Tibial nerve (tissue), 4 donors: Measurements from ENCODE around the gene RAET1L. TPM values are rescaled to one million over a fixed set of nuclear protein-coding genes. Genes with fewer than 3 reads are reported as not detected.
"Not testable (repeated sequence)": the region's sequence is repeated elsewhere in the genome, so short reads cannot be mapped to it uniquely, and the experiment has no call there.

Experiments used
- DNase-seq, 2 donors: peaks; one replicate each; pipeline ENCODE4 v3.0.0-alpha.2; 2019; ENCODE audit warnings: low spot score in 2 of 2
- H3K27ac ChIP-seq, 4 donors: fragments of 200-600 bp; sonication (generic) in 3 of 4; one replicate each; pipeline ENCODE4 v1.5.1; 2017 to 2019; ENCODE audit warnings: mild to moderate bottlenecking in 1 of 4
- H3K27me3 ChIP-seq, 2 donors: fragments of 200-600 bp; sonication (generic) in 1 of 2; one replicate each; pipeline versions ENCODE4 v1.5.1 to v1.6.0; 2017 to 2019
- H3K36me3 ChIP-seq, 3 donors: fragments of 200-600 bp; sonication (generic); one replicate each; pipeline ENCODE4 v1.5.1; 2018 to 2019
- H3K4me1 ChIP-seq, 4 donors: fragments of 200-600 bp; sonication (generic) in 3 of 4; one replicate each; pipeline ENCODE4 v1.5.1; 2017 to 2019
- H3K4me3 ChIP-seq, 4 donors: fragments of 200-600 bp; sonication (generic) in 3 of 4; one replicate each; pipeline ENCODE4 v1.5.1; 2017 to 2019; ENCODE audit warnings: mild to moderate bottlenecking in 1 of 4, moderate library complexity in 1 of 4
- H3K9me3 ChIP-seq, 4 donors: fragments of 200-600 bp; sonication (generic) in 3 of 4; one replicate each; pipeline ENCODE4 v1.5.1; 2017 to 2019
- EP300 ChIP-seq, 2 donors: sonication (generic); formaldehyde crosslinking; IDR thresholded peaks; one replicate each; pipeline ENCODE4 v1.6.1; 2017; ENCODE audit warnings: antibody characterized with exemption in 2 of 2, mild to moderate bottlenecking in 1 of 2
- POLR2A ChIP-seq, 2 donors: fragments of 450-650 bp; IDR thresholded peaks; one replicate each; pipeline ENCODE4 v1.6.1; 2017; ENCODE audit warnings: antibody characterized with exemption in 2 of 2, mild to moderate bottlenecking in 2 of 2, moderate library complexity in 2 of 2
- WGBS, 2 donors: methylation state at CpG; one replicate each; pipeline ENCODE4 v1.1.5; 2018; 5-methylcytosine and 5-hydroxymethylcytosine counted together
- total RNA-seq, 4 donors: library from RNA; depleted of rRNA; stranded (reverse); fragments of >200 nt; gene quantifications; one replicate each; pipeline ENCODE4 v1.1.0, GENCODE V29; 2016
- TF ChIP-seq, protein P1 (sequence below), 5 experiments: fragments of 200-600 bp in 3 of 5; fragments of 450-650 bp in 2 of 5; sonication (generic) in 3 of 5; IDR thresholded peaks; one replicate each; pipeline ENCODE4 v1.5.1; 2016 to 2019; ENCODE audit warnings: antibody characterized with exemption in 5 of 5, mild to moderate bottlenecking in 3 of 5, moderate library complexity in 2 of 5

RAET1L gene
- total RNA-seq, 4 donors from 2014 or later: not detected

DNA sequence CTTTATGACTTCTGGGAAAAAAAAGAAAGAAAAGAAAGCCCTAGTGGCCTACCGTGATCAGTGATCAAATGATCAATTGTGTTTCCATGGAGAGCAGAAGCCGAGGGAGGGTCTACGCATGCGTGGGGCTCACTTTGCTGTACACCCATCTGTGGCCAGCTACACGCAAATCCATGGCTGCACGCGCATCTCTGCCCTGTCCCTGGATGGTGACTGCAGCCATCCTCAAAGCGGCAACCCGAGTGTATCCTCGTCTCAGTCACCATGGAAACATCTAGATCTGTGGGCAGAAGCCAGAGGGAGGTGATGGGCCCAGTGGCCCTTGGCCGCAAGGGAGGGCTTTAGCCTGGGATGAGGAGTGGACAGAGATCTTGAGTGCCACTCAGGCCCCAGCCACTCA is 44.4 kb upstream of the RAET1L start:
- Histone ChIP-seq H3K36me3 (no peaks in the 10 kb centered on the region), H3K9me3 (no peaks in the 10 kb centered on the region), H3K27ac (peak overlapping the region in 2 of 4 donors; percentile 65 to 68), H3K4me3 (peak overlapping the region in 2 of 4 donors; percentile 67 to 74), H3K27me3 (peaks cover 0 to 3% of the 10 kb centered on the region in 2 donors), H3K4me1 (peaks cover 0 to 15% (median 2%) of the 10 kb centered on the region in 4 donors)
- WGBS, 2 donors: 80 to 82% methylated on average over 11 of the region's 11 CpGs
- DNase-seq: no peak
- TF ChIP-seq, protein P1, sequence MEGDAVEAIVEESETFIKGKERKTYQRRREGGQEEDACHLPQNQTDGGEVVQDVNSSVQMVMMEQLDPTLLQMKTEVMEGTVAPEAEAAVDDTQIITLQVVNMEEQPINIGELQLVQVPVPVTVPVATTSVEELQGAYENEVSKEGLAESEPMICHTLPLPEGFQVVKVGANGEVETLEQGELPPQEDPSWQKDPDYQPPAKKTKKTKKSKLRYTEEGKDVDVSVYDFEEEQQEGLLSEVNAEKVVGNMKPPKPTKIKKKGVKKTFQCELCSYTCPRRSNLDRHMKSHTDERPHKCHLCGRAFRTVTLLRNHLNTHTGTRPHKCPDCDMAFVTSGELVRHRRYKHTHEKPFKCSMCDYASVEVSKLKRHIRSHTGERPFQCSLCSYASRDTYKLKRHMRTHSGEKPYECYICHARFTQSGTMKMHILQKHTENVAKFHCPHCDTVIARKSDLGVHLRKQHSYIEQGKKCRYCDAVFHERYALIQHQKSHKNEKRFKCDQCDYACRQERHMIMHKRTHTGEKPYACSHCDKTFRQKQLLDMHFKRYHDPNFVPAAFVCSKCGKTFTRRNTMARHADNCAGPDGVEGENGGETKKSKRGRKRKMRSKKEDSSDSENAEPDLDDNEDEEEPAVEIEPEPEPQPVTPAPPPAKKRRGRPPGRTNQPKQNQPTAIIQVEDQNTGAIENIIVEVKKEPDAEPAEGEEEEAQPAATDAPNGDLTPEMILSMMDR (IDR thresholded peaks at IDR 0.05): no peak
- no peak for TF ChIP-seq EP300 (IDR thresholded peaks at IDR 0.05)
- TF ChIP-seq POLR2A (IDR thresholded peaks at IDR 0.05): no peak

DNA sequence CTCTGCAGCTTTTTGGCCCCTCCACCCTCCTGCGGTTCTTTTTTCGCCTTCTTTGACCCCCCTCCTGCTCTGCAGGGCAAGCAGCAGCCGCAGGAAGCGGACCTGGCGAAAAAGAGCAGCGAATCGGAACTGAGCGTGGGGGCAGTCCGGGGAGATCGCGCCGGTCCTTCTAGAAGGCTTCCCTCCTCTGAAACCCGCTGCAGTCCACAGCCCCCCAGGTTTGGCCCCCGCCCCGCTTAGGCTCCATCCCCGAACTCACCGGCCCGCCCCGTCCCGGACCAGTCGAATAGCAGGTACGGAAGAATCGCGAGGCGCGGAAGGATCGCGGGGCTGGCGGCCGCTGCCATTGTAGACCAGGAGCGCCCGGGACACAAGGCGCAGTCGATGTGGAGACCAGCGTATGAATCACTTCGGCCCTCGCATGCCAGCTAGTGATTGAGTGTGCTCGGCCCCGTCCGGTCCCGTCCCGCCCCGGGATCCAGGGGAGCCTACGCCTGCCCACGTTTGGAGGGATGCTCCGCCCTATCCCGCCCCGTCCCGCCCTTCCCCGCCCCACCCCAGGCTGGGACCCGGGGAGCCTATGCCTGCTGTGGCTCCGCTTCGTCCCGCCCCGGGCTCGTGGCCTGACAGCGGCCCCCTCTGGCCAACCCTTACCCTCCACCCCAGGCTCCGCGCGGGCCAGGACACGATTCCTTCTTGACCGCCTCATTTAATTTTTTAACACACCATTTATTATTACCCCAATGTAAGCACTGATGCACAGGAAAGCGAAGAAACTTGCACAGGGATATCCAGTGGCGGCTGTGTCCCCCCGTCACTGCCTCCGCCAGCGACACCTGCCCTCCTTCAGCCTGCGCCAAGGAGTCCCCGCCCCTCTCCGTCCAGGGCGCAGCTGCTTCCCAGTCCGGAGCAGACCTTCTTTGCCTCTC is 43.7 kb upstream of the RAET1L start, which contains the start of gene ULBP3:
Gene ULBP3, minus strand, starts transcription at position 402 of the 929 bp plus-strand sequence. Its CDS starts 55 bp downstream, at position 347.
- WGBS, 2 donors: 8 to 10% methylated on average over 51 to 53 of the region's 72 CpGs
- Histone ChIP-seq H3K36me3 (no peaks in the 10 kb centered on the region), H3K4me1 (peaks cover 0 to 15% (median 2%) of the 10 kb centered on the region in 4 donors), H3K4me3 (peak within 1 kb of the TSS; percentile 42 to 74 (median 60)), H3K27me3 (peaks cover 0 to 3% of the 10 kb centered on the region in 2 donors), H3K9me3 (no peaks in the 10 kb centered on the region), H3K27ac (peak within 1 kb of the TSS; percentile 37 to 68 (median 56))
- TF ChIP-seq EP300 (IDR thresholded peaks at IDR 0.05) (peak in 1 of 2 donors; percentile 66), POLR2A (IDR thresholded peaks at IDR 0.05) (peak; percentile 36 to 43)
- TF ChIP-seq, protein P1 (IDR thresholded peaks at IDR 0.05): peak in 4 of 5 experiments; percentile 32 to 73 (median 56)
- DNase-seq: peak; percentile 61 to 66

DNA sequence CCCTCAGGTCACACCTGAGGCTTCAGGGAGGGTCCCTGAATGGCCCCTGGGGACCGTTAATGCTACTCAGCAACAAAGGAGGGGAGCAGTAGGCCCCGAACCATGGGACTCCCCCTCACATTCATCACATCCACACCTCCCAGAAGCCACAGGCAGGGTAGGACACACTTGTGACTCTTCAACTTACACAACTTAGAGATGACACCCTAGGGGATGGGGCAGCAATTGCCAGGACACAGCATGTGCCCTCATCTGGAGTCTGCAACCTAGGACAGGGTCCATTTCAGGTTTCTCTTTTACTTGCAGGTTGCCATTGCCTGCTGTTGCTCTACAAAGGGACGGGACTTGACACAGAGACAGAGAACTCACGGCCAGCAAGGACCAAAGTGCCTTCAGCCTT is 42.8 kb upstream of the RAET1L start:
- no peaks in the 10 kb centered on the region for H3K9me3 ChIP-seq
- peak overlapping the region; percentile 42 to 74 (median 60) for H3K4me3 ChIP-seq
- DNase-seq: no peak
- no peak overlapping the region for H3K27ac ChIP-seq
- H3K36me3 ChIP-seq: peaks cover 0 to 7% (median 0%) of the 10 kb centered on the region in 3 donors
- H3K27me3 ChIP-seq: peaks cover 0 to 3% of the 10 kb centered on the region in 2 donors
- WGBS, 2 donors: 34 to 65% methylated on average over 2 to 4 of the region's 4 CpGs
- TF ChIP-seq, protein P1 (IDR thresholded peaks at IDR 0.05): no peak
- TF ChIP-seq POLR2A (IDR thresholded peaks at IDR 0.05) (no peak), EP300 (IDR thresholded peaks at IDR 0.05) (no peak)
- peaks cover 0 to 15% (median 2%) of the 10 kb centered on the region in 4 donors for H3K4me1 ChIP-seq

DNA sequence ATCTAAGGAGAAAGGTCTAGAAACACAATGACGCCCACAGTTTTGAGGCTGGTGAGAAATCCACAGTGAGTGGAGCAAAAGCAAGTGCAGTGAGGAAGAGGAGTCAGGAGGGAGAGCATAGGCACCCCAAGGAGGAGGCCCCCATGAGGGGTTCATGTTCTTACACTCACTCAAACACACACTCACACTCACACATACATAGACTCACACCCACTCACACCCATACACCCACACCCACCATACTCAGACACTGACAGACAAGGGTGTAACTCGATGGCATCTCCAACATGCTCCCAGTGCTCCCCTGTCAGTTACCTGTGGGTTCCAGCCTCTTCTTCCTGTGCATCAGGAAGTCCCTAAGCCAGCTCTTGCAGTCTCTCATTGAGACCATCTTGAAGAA is 39.8 kb upstream of the RAET1L start:
- DNase-seq: no peak
- WGBS, 2 donors: 92 to 96% methylated on average over 2 of the region's 2 CpGs
- Histone ChIP-seq H3K36me3 (peaks cover 0 to 8% (median 0%) of the 10 kb centered on the region in 3 donors), H3K27ac (no peak overlapping the region), H3K4me3 (no peak overlapping the region), H3K4me1 (peaks cover 0 to 11% (median 2%) of the 10 kb centered on the region in 4 donors), H3K27me3 (no peaks in the 10 kb centered on the region), H3K9me3 (no peaks in the 10 kb centered on the region)
- TF ChIP-seq EP300 (IDR thresholded peaks at IDR 0.05) (no peak), POLR2A (IDR thresholded peaks at IDR 0.05) (no peak)
- TF ChIP-seq, protein P1 (IDR thresholded peaks at IDR 0.05): no peak

DNA sequence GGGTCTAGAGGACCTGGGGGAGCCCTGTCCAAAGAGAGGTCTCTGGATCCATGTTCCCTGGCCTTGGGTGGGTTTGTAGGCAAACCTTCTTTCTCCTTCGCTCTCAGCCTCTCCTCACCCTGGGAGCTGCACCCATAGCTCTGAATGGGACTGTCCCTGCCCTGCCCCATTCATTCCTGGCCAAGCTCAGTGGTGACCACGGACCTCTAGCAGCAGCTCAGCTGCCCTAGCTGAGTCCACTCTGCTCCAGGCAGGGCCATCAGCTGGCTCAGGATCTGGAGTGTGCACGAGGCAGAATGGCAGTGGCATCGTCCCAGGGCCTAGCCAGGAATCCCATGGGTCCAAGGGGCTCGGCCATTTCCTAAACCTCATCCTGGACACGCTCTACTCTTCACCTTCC is 38.3 kb upstream of the RAET1L start:
- peaks cover 0 to 8% (median 0%) of the 10 kb centered on the region in 3 donors for H3K36me3 ChIP-seq
- no peak for DNase-seq
- no peaks in the 10 kb centered on the region for H3K27me3 ChIP-seq
- no peak overlapping the region for H3K4me3 ChIP-seq
- no peaks in the 10 kb centered on the region for H3K9me3 ChIP-seq
- peaks cover 0 to 8% (median 2%) of the 10 kb centered on the region in 4 donors for H3K4me1 ChIP-seq
- no peak overlapping the region for H3K27ac ChIP-seq
- no peak for TF ChIP-seq EP300 (IDR thresholded peaks at IDR 0.05)
- TF ChIP-seq, protein P1 (IDR thresholded peaks at IDR 0.05): no peak
- TF ChIP-seq POLR2A (IDR thresholded peaks at IDR 0.05): no peak
- WGBS, 2 donors: 91 to 93% methylated on average over 4 to 6 of the region's 6 CpGs

DNA sequence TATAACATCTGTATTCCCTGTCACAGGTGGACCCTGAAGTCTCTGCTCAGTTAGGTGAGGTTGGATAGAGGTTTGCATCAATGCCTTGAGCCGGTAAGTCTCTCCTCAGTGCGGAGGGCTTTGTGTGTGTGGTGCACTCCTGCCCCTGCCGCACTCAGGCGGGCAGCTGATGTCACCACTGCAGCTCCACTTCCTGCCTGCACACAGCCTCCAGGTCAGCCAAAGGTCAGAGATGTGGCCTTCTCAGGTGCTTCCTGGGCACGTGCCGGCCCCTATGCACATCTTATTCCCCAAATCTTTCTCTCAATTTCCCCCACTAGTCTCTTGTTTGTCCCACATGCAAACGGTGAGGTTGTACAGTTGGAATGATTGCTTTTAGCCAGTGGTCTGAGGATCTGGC is 34.6 kb upstream of the RAET1L start:
- H3K4me1 ChIP-seq, H3K36me3 ChIP-seq, H3K27me3 ChIP-seq, DNase-seq, H3K27ac ChIP-seq, H3K9me3 ChIP-seq, H3K4me3 ChIP-seq: not testable (repeated sequence)
- 68 to 81% methylated on average over 7 of the region's 7 CpGs for WGBS, 2 donors
